H1 (cell line): ENCODE measurements around the gene SNX24.

ENCODE experiments used
- ATF3 ChIP-seq: IDR thresholded peaks from 2 replicates; pipeline ENCODE4 v1.6.1; 2011; ENCODE audit warnings: low read depth, mild to moderate bottlenecking, low read length; ENCODE audit not compliant: insufficient read depth
- BRCA1 ChIP-seq: IDR thresholded peaks from 2 replicates; pipeline ENCODE4 v1.6.1; 2012; ENCODE audit warnings: low read depth, low read length, improper control_type of control experiment
- CEBPB ChIP-seq: IDR thresholded peaks from 2 replicates; pipeline ENCODE4 v1.6.1; 2012; ENCODE audit warnings: low read depth, low read length
- CTCF ChIP-seq, 3 experiments: IDR thresholded peaks; 1 replicate in 2 of 3; 2 replicates in 1 of 3; pipeline versions ENCODE4 v1.5.1 to v1.6.1; 2011; ENCODE audit warnings: low read length in 3 of 3, mild to moderate bottlenecking in 3 of 3, inconsistent platforms in 2 of 3, low read depth in 1 of 3, moderate library complexity in 1 of 3; ENCODE audit not compliant: insufficient read depth in 1 of 3; ENCODE audit errors: control extremely low read depth in 1 of 3
- EP300 ChIP-seq, 2 experiments: IDR thresholded peaks; 1 replicate in 1 of 2; 2 replicates in 1 of 2; pipeline ENCODE4 v1.6.1; 2011 to 2012; ENCODE audit warnings: low read depth in 2 of 2, low read length in 2 of 2, mild to moderate bottlenecking in 2 of 2, borderline replicate concordance in 1 of 2, inconsistent platforms in 1 of 2, moderate library complexity in 1 of 2
- EZH2 ChIP-seq: fragments of 200-600 bp; sonication (generic); IDR thresholded peaks from 2 replicates; pipeline ENCODE4 v1.7.1; 2012; ENCODE audit warnings: low read depth, mild to moderate bottlenecking, moderate library complexity, low read length, inconsistent platforms; ENCODE audit not compliant: severe bottlenecking
- GTF2F1 ChIP-seq: IDR thresholded peaks from 2 replicates; pipeline ENCODE4 v1.6.1; 2012; ENCODE audit warnings: low read depth, low read length, improper control_type of control experiment, borderline replicate concordance
- KDM5A ChIP-seq: fragments of 200-600 bp; IDR thresholded peaks from 2 replicates; pipeline ENCODE4 v1.7.1; 2012; ENCODE audit warnings: mild to moderate bottlenecking, low read length, inconsistent platforms, mixed read lengths
- MAX ChIP-seq: IDR thresholded peaks from 2 replicates; pipeline ENCODE4 v1.6.1; 2012; ENCODE audit warnings: inconsistent platforms
- POLR2A ChIP-seq, 2 experiments: IDR thresholded peaks; 1 replicate in 1 of 2; 2 replicates in 1 of 2; pipeline ENCODE4 v1.6.1; 2011; ENCODE audit warnings: low read depth in 2 of 2, low read length in 2 of 2, mild to moderate bottlenecking in 2 of 2; ENCODE audit errors: control extremely low read depth in 1 of 2
- POLR2AphosphoS5 ChIP-seq: IDR thresholded peaks from 2 replicates; pipeline ENCODE4 v1.6.1; 2011; ENCODE audit warnings: low read depth, low read length
- SIRT6 ChIP-seq: IDR thresholded peaks from one replicate; pipeline ENCODE4 v1.7.1; 2012; ENCODE audit warnings: low read length, inconsistent platforms

GRCh38 chr5:122879076-122879475 is 33.7 kb downstream of the SNX24 start:
- TF ChIP-seq CEBPB (no peak), KDM5A (no peak), EZH2 (no peak), SIRT6 (no peak), ATF3 (no peak), GTF2F1 (no peak), CTCF (IDR thresholded peaks at IDR 0.05; ENCODE audit: control extremely low read depth in 1 of 3, insufficient read depth in 1 of 3, low read depth in 1 of 3, low read length in 3 of 3) (no peak), POLR2A (IDR thresholded peaks at IDR 0.05; ENCODE audit: control extremely low read depth in 1 of 2, low read depth in 2 of 2, low read length in 2 of 2) (no peak), POLR2AphosphoS5 (no peak), MAX (no peak), EP300 (IDR thresholded peaks at IDR 0.05; ENCODE audit: borderline replicate concordance in 1 of 2, low read depth in 2 of 2, low read length in 2 of 2) (no peak), BRCA1 (no peak)
